Measurements from ENCODE around the gene OCSTAMP. TPM values are rescaled to one million over a fixed set of nuclear protein-coding genes. Genes with fewer than 3 reads are reported as not detected.

OCSTAMP gene
- polyA plus RNA-seq (2013, experiment 1 of 2): not detected
- not detected for polyA plus RNA-seq (2013, experiment 2 of 2)

- H3K27ac ChIP-seq (ENCODE audit: low read depth, low read length, severe bottlenecking): no peak within 1 kb of the TSS
Measured at GRCh38 chr20:46550461-46550860, at the start of gene OCSTAMP. OCSTAMP (minus strand) TSS chr20:46550654; CDS start chr20:46550560, 94 bp downstream.

DNA sequence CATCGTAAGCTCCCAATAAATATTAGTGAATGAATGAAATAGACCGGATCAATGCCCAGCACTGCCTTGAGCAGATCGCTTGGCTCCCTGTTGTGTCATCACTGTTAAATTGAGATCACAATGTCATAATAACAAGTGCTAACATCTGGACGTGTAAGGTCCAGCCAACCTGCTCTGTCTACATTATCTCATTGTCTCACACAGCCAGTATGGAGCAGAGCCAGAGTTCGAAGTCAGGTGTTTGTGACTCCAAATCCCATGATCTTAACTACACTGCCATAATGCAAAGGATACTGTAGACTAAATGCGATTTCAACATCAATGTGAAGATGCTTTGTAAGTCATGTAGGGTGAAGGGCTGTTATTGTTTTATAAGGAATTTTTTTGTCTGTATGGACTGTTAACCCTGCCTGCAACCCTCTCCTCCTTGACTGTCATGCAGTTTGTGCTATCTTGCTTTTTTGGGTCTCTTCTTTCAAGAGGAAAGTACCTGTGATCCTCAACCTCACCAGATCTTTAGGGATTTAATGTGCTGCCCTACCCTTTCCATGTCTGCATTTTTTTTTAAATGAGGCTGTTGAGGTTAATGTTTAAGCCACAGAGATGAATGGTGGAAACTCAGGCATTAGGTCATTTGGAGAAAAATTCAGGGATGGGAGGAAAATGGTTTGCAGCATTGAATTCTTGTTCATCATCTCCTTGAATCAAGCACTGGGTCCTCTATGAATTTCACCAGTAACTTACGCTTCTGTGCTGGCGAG lies 49.0 kb upstream of the OCSTAMP start:
- Histone ChIP-seq H3K36me3 (ENCODE audit: control insufficient read depth, insufficient read depth, low read length) (no peaks in the 10 kb centered on the region), H3K9me3 (ENCODE audit: control insufficient read depth, low read length) (no peaks in the 10 kb centered on the region), H3K27ac (ENCODE audit: low read depth, low read length, severe bottlenecking) (no peak overlapping the region), H3K4me1 (ENCODE audit: control insufficient read depth, insufficient read depth, low read length, poor library complexity, severe bottlenecking) (no peaks in the 10 kb centered on the region), H3K4me3 (ENCODE audit: extremely low read depth, insufficient read depth, low read length, poor library complexity, severe bottlenecking) (no peak overlapping the region)
- WGBS, 2 experiments (ENCODE audit: insufficient coverage in 2 of 2): 91 to 94% methylated on average over 2 to 5 of the region's 8 CpGs

More at GRCh38 chr20:46550461-46550860, at the start of gene OCSTAMP:
- Histone ChIP-seq H3K36me3 (ENCODE audit: control insufficient read depth, insufficient read depth, low read length) (no peaks in the 10 kb centered on the region), H3K4me1 (ENCODE audit: control insufficient read depth, insufficient read depth, low read length, poor library complexity, severe bottlenecking) (no peaks in the 10 kb centered on the region), H3K9me3 (ENCODE audit: control insufficient read depth, low read length) (no peaks in the 10 kb centered on the region), H3K4me3 (ENCODE audit: extremely low read depth, insufficient read depth, low read length, poor library complexity, severe bottlenecking) (no peak within 1 kb of the TSS)
- WGBS, 2 experiments (ENCODE audit: insufficient coverage in 2 of 2): 90 to 100% methylated on average over 1 to 4 of the region's 9 CpGs

DNA sequence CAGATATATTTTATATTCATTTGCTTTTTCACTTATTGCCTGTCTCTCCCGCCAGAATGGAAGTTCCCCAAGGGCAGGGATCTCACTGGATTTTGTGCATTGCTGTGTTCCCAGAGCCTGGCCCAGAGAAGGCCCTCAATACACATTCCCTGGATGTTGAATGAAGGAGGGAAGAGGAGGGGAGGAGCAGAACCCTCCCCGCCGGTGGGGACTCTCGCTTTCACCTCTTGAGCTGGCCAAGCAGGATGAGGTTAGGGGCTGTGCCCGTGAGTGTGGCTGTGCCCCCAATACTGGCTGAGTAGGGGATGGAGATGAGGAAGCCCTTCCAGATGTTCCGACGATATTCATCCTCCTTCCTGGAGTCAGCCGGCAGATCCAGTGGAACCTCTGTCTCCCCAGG lies 45.5 kb upstream of the OCSTAMP start:
- WGBS, 2 experiments (ENCODE audit: insufficient coverage in 2 of 2): 83 to 93% methylated on average over 3 of the region's 8 CpGs
- Histone ChIP-seq H3K4me1 (ENCODE audit: control insufficient read depth, insufficient read depth, low read length, poor library complexity, severe bottlenecking) (no peaks in the 10 kb centered on the region), H3K27ac (ENCODE audit: low read depth, low read length, severe bottlenecking) (no peak overlapping the region), H3K9me3 (ENCODE audit: control insufficient read depth, low read length) (no peaks in the 10 kb centered on the region), H3K36me3 (ENCODE audit: control insufficient read depth, insufficient read depth, low read length) (no peaks in the 10 kb centered on the region), H3K4me3 (ENCODE audit: extremely low read depth, insufficient read depth, low read length, poor library complexity, severe bottlenecking) (no peak overlapping the region)

DNA sequence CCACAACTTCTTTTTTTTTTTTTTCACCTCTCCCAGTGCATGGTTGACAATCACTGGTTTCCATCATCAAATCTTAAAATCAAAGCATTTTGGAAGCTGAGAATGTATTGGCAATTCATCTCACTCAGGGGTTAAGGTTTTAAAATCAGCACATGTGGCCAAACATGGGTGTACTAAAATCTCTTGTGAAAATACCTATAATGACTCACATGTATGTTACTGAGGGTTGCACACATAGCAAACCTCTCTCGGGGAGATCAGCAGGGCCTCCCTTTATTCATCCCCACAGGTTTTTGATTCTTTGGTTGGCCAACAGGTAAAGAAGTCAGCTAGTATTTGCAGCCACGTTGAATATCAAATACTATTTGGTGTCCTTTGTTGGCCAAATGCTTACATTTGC lies 44.3 kb upstream of the OCSTAMP start:
- Histone ChIP-seq H3K4me1 (ENCODE audit: control insufficient read depth, insufficient read depth, low read length, poor library complexity, severe bottlenecking) (no peaks in the 10 kb centered on the region), H3K9me3 (ENCODE audit: control insufficient read depth, low read length) (no peaks in the 10 kb centered on the region), H3K36me3 (ENCODE audit: control insufficient read depth, insufficient read depth, low read length) (no peaks in the 10 kb centered on the region), H3K4me3 (ENCODE audit: extremely low read depth, insufficient read depth, low read length, poor library complexity, severe bottlenecking) (no peak overlapping the region), H3K27ac (ENCODE audit: low read depth, low read length, severe bottlenecking) (no peak overlapping the region)
- 80% methylated on average over 1 of the region's 2 CpGs; no CpG with 5 or more reads in 1 of the 2 experiments for WGBS, 2 experiments (ENCODE audit: insufficient coverage in 2 of 2)

DNA sequence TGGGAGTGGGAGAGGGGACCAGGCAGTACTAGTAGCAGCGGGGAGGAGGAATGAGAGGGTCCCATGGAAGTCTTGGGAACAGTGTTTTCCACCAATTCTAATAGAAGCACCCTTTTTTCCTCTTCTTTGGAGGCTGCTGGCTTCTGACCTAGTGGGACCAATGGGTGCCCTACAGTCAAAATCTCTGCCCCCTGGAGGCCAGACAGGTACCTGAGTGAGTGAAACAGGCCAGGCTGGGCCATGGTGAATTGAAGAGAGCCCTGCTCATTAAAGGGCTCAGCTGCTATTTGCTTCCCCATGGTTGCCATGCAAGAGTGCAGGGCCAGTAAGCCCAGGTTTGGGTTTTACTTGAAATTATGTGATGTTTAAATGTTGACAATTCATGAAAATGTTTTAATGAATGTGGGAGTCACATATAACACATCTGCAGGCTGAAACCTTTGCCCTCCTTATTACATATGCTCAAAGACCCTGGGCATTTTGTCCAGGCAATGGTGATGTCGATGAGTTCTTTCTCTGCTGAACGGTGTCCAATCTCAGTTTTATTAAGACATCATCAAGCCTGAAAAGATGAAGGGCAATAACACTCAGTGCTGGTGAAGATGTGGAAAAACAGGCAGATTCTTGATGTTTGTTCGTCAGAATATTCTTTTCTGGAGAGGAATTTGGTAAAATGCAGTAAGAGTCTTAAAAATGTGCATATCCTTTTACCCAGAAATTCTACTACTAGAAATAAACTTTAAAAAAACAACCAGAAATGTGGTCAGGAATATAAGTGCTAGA lies 42.3 kb upstream of the OCSTAMP start:
- H3K27ac ChIP-seq (ENCODE audit: low read depth, low read length, severe bottlenecking): no peak overlapping the region
- no peaks in the 10 kb centered on the region for H3K4me1 ChIP-seq (ENCODE audit: control insufficient read depth, insufficient read depth, low read length, poor library complexity, severe bottlenecking)
- H3K9me3 ChIP-seq (ENCODE audit: control insufficient read depth, low read length): no peaks in the 10 kb centered on the region
- H3K36me3 ChIP-seq (ENCODE audit: control insufficient read depth, insufficient read depth, low read length): no peaks in the 10 kb centered on the region
- H3K4me3 ChIP-seq (ENCODE audit: extremely low read depth, insufficient read depth, low read length, poor library complexity, severe bottlenecking): no peak overlapping the region
- 92 to 100% methylated on average over 2 to 4 of the region's 4 CpGs for WGBS, 2 experiments (ENCODE audit: insufficient coverage in 2 of 2)

DNA sequence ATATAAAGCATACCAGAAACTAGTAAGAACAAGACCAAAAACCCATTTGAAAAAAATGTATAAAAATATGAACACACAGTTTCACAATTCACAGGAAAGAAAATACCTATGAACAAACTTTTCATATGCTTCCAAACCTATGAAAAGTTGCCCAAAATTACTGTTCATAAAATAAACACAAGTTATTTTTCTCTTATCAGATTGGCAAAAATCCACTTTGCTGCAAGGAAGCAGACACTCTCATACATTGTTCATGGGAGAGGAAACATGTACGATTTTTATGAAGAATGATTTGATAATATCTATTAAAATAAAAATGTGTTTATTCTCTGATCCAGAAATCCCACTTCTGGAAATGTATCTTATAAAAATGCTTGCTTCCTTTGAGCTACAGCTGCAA lies 40.0 kb upstream of the OCSTAMP start:
- no CpG with 5 or more reads among the region's 1 CpG for WGBS, 2 experiments (ENCODE audit: insufficient coverage in 2 of 2)
- Histone ChIP-seq H3K9me3 (ENCODE audit: control insufficient read depth, low read length) (no peaks in the 10 kb centered on the region), H3K36me3 (ENCODE audit: control insufficient read depth, insufficient read depth, low read length) (no peaks in the 10 kb centered on the region), H3K27ac (ENCODE audit: low read depth, low read length, severe bottlenecking) (no peak overlapping the region), H3K4me3 (ENCODE audit: extremely low read depth, insufficient read depth, low read length, poor library complexity, severe bottlenecking) (no peak overlapping the region), H3K4me1 (ENCODE audit: control insufficient read depth, insufficient read depth, low read length, poor library complexity, severe bottlenecking) (no peaks in the 10 kb centered on the region)

GRCh38 chr20:46588532-46589511 lies 38.4 kb upstream of the OCSTAMP start:
- Histone ChIP-seq H3K36me3 (ENCODE audit: control insufficient read depth, insufficient read depth, low read length) (no peaks in the 10 kb centered on the region), H3K27ac (ENCODE audit: low read depth, low read length, severe bottlenecking) (no peak overlapping the region), H3K4me1 (ENCODE audit: control insufficient read depth, insufficient read depth, low read length, poor library complexity, severe bottlenecking) (no peaks in the 10 kb centered on the region), H3K4me3 (ENCODE audit: extremely low read depth, insufficient read depth, low read length, poor library complexity, severe bottlenecking) (no peak overlapping the region), H3K9me3 (ENCODE audit: control insufficient read depth, low read length) (no peaks in the 10 kb centered on the region)
- WGBS, 2 experiments (ENCODE audit: insufficient coverage in 2 of 2): 90 to 96% methylated on average over 9 to 13 of the region's 14 CpGs

DNA sequence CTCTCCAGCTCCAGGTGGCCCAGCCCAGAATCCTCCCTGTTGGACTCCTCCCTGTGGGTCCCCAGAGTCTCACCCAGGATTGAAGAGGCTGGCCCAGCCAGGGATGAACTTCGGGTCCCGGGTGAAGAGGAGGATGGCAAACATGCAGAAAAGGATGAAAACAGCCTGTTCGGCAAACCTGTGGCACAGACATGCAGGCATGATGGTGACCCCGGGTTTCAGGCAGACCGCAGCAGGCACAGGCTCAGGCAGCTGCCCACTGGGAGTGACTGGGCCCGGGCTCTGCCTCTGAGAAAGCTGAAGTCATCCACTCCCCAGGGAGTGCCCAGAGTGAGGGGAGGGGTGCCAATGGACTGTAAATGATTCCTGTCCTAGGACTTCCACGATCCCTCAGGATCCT lies 37.5 kb upstream of the OCSTAMP start:
- Histone ChIP-seq H3K4me1 (ENCODE audit: control insufficient read depth, insufficient read depth, low read length, poor library complexity, severe bottlenecking) (no peaks in the 10 kb centered on the region), H3K27ac (ENCODE audit: low read depth, low read length, severe bottlenecking) (no peak overlapping the region), H3K9me3 (ENCODE audit: control insufficient read depth, low read length) (no peaks in the 10 kb centered on the region), H3K36me3 (ENCODE audit: control insufficient read depth, insufficient read depth, low read length) (no peaks in the 10 kb centered on the region), H3K4me3 (ENCODE audit: extremely low read depth, insufficient read depth, low read length, poor library complexity, severe bottlenecking) (no peak overlapping the region)
- WGBS, 2 experiments (ENCODE audit: insufficient coverage in 2 of 2): 83 to 88% methylated on average over 6 of the region's 7 CpGs

DNA sequence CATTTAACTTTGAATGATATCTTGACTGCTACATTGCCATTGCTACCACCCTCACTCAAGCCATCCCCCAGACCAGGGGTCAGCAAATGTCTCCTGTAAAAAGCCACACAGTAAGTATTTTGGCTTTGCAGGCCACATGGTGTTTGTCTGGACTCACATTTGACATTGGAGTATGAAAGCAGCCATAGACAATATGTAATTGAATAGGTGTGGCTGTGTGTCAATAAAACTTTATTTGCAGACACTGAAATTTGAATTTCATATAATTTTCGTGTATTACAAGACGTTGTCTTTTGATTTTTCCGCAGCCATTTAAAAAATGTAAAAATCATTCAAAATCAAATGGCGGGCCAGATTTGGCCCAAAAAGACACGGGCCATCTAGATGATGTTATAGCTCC lies 36.3 kb upstream of the OCSTAMP start:
- 93 to 100% methylated on average over 5 of the region's 5 CpGs for WGBS, 2 experiments (ENCODE audit: insufficient coverage in 2 of 2)
- no peak overlapping the region for H3K4me3 ChIP-seq (ENCODE audit: extremely low read depth, insufficient read depth, low read length, poor library complexity, severe bottlenecking)
- no peaks in the 10 kb centered on the region for H3K9me3 ChIP-seq (ENCODE audit: control insufficient read depth, low read length)
- no peaks in the 10 kb centered on the region for H3K36me3 ChIP-seq (ENCODE audit: control insufficient read depth, insufficient read depth, low read length)
- no peak overlapping the region for H3K27ac ChIP-seq (ENCODE audit: low read depth, low read length, severe bottlenecking)
- no peaks in the 10 kb centered on the region for H3K4me1 ChIP-seq (ENCODE audit: control insufficient read depth, insufficient read depth, low read length, poor library complexity, severe bottlenecking)

DNA sequence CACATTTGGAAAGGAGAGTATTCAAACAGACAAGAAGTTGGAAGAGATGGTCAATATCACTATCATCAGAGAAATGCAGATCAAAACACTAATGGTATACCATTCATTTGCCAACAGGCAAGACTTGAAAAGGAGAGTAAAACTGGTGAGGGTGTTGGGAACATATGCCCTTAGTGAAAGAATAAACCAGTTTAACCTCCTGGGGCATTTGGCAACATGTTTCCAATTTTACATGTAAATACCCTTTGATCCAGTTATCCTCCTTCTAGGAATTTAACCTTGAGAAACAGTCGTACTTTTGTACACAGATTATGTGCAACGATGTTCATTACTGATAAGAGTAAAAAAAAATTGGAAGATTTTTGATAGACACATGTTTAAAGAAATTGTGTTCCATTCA lies 34.1 kb upstream of the OCSTAMP start:
- no CpG with 5 or more reads among the region's 2 CpGs for WGBS, 2 experiments (ENCODE audit: insufficient coverage in 2 of 2)
- no peak overlapping the region for H3K4me3 ChIP-seq (ENCODE audit: extremely low read depth, insufficient read depth, low read length, poor library complexity, severe bottlenecking)
- no peaks in the 10 kb centered on the region for H3K36me3 ChIP-seq (ENCODE audit: control insufficient read depth, insufficient read depth, low read length)
- H3K9me3 ChIP-seq (ENCODE audit: control insufficient read depth, low read length): no peaks in the 10 kb centered on the region
- H3K4me1 ChIP-seq (ENCODE audit: control insufficient read depth, insufficient read depth, low read length, poor library complexity, severe bottlenecking): no peaks in the 10 kb centered on the region
- no peak overlapping the region for H3K27ac ChIP-seq (ENCODE audit: low read depth, low read length, severe bottlenecking)
